ENCODE data around the gene OBP2B. TPM values are rescaled to one million over a fixed set of nuclear protein-coding genes. Genes with fewer than 3 reads are reported as not detected.

The OBP2B gene
- total RNA-seq, 1 donor from 2014 or later, result not detected

- DNase-seq (ENCODE audit: low spot score), result peak; percentile 76
These were observed 6.2 kb downstream of the OBP2B start for GRCh38 chr9:133202688-133203453.

- DNase-seq (ENCODE audit: low spot score), result peak; percentile 73
These were observed 6.9 kb downstream of the OBP2B start for GRCh38 chr9:133202145-133202513.

GRCh38 chr9:133201424-133202144 lies 7.5 kb downstream of the OBP2B start:
- peak; percentile 77 for DNase-seq (ENCODE audit: low spot score)

GRCh38 chr9:133200631-133201030 lies 8.4 kb downstream of the OBP2B start:
- DNase-seq (ENCODE audit: low spot score), result peak; percentile 65

- DNase-seq (ENCODE audit: low spot score), result peak; percentile 83
These were observed 9.3 kb downstream of the OBP2B start for GRCh38 chr9:133199648-133200321.

- no peak for DNase-seq (ENCODE audit: low spot score)
These were observed 14.0 kb downstream of the OBP2B start for GRCh38 chr9:133195029-133195428.

GRCh38 chr9:133194597-133194996 lies 14.5 kb downstream of the OBP2B start:
- no peak for DNase-seq (ENCODE audit: low spot score)

- DNase-seq (ENCODE audit: low spot score), result peak; percentile 83
These were observed 17.1 kb downstream of the OBP2B start for GRCh38 chr9:133191989-133192388.

- DNase-seq (ENCODE audit: low spot score), result peak; percentile 77
These were observed 19.2 kb downstream of the OBP2B start for GRCh38 chr9:133189826-133190225.

GRCh38 chr9:133188843-133189180 lies 20.2 kb downstream of the OBP2B start:
- DNase-seq (ENCODE audit: low spot score), result peak; percentile 75

GRCh38 chr9:133188006-133188842 lies 20.8 kb downstream of the OBP2B start:
- DNase-seq (ENCODE audit: low spot score), result peak; percentile 80

- DNase-seq (ENCODE audit: low spot score), result no peak
These were observed 21.5 kb downstream of the OBP2B start for GRCh38 chr9:133187561-133188005.

- DNase-seq (ENCODE audit: low spot score), result peak; percentile 81
These were observed 22.3 kb downstream of the OBP2B start for GRCh38 chr9:133186736-133187135.

GRCh38 chr9:133184971-133185370 lies 24.1 kb downstream of the OBP2B start:
- DNase-seq (ENCODE audit: low spot score), result no peak

- DNase-seq (ENCODE audit: low spot score), result peak; percentile 85
These were observed 26.9 kb downstream of the OBP2B start for GRCh38 chr9:133182151-133182550.

GRCh38 chr9:133181561-133181960 lies 27.5 kb downstream of the OBP2B start:
- no peak for DNase-seq (ENCODE audit: low spot score)

- no peak for DNase-seq (ENCODE audit: low spot score)
These were observed 28.1 kb downstream of the OBP2B start for GRCh38 chr9:133180953-133181352.

GRCh38 chr9:133173056-133173455 lies 36.0 kb downstream of the OBP2B start:
- peak; percentile 16 for DNase-seq (ENCODE audit: low spot score)

GRCh38 chr9:133171161-133171961 lies 37.7 kb downstream of the OBP2B start:
- DNase-seq (ENCODE audit: low spot score), result peak; percentile 79

- DNase-seq (ENCODE audit: low spot score), result peak; percentile 72
These were observed 38.3 kb downstream of the OBP2B start for GRCh38 chr9:133170716-133171115.
